Measurements from ENCODE around the gene PUS1.

DNA sequence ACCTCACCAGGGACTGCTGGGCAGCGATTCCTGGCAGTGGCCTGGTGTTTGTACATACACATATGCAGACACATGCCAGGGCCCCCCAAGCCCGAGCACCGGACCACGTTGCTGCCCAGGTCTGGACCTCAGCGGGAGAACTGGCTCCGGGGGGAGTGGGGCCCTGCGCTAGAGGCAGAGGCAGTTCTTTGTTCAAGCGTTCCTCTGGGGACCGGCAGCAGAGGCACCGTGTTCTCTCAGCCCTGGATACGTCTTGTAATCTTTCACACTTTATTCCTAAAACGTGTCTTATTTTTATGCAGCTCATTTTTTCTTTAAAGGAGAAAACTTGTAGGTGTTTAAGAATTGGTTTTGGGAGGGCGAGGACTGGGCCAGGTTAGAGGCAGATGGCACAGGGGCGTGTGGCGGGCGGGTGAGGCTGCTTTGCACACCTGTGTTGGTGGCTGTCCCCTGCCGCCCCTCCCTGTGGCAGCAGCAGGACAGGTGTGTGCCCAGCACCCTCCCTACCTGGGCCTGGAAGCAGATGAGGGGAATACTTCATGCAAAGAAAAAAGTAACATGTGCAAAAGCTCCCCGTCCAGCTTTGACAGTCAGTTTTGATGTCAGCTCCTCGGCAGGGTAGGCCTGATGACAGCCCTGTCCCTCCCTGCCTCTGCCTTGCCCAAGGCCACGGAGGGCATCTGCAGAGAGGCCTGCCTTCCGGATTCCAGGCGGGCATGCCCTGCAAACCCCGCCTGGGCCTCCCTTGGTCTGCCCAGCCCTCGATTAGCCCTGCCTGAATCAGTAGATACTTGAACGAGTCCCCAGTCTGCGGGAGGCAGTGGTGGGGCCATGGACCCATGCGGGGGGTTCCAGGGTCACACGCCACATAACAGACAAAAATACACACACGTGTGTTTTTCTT lies 7.0 kb upstream of the PUS1 start:
- TF ChIP-seq, protein P1, sequence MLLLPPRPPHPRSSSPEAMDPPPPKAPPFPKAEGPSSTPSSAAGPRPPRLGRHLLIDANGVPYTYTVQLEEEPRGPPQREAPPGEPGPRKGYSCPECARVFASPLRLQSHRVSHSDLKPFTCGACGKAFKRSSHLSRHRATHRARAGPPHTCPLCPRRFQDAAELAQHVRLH (tag by site-specific recombination; IDR thresholded peaks at IDR 0.05) = no peak
- TF ChIP-seq, protein P2, sequence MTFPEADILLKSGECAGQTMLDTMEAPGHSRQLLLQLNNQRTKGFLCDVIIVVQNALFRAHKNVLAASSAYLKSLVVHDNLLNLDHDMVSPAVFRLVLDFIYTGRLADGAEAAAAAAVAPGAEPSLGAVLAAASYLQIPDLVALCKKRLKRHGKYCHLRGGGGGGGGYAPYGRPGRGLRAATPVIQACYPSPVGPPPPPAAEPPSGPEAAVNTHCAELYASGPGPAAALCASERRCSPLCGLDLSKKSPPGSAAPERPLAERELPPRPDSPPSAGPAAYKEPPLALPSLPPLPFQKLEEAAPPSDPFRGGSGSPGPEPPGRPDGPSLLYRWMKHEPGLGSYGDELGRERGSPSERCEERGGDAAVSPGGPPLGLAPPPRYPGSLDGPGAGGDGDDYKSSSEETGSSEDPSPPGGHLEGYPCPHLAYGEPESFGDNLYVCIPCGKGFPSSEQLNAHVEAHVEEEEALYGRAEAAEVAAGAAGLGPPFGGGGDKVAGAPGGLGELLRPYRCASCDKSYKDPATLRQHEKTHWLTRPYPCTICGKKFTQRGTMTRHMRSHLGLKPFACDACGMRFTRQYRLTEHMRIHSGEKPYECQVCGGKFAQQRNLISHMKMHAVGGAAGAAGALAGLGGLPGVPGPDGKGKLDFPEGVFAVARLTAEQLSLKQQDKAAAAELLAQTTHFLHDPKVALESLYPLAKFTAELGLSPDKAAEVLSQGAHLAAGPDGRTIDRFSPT (tag by site-specific recombination; IDR thresholded peaks at IDR 0.05) = no peak
- TF ChIP-seq, protein P3, sequence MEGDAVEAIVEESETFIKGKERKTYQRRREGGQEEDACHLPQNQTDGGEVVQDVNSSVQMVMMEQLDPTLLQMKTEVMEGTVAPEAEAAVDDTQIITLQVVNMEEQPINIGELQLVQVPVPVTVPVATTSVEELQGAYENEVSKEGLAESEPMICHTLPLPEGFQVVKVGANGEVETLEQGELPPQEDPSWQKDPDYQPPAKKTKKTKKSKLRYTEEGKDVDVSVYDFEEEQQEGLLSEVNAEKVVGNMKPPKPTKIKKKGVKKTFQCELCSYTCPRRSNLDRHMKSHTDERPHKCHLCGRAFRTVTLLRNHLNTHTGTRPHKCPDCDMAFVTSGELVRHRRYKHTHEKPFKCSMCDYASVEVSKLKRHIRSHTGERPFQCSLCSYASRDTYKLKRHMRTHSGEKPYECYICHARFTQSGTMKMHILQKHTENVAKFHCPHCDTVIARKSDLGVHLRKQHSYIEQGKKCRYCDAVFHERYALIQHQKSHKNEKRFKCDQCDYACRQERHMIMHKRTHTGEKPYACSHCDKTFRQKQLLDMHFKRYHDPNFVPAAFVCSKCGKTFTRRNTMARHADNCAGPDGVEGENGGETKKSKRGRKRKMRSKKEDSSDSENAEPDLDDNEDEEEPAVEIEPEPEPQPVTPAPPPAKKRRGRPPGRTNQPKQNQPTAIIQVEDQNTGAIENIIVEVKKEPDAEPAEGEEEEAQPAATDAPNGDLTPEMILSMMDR (tag by site-specific recombination; IDR thresholded peaks at IDR 0.05) = no peak
- TF ChIP-seq, protein P4, sequence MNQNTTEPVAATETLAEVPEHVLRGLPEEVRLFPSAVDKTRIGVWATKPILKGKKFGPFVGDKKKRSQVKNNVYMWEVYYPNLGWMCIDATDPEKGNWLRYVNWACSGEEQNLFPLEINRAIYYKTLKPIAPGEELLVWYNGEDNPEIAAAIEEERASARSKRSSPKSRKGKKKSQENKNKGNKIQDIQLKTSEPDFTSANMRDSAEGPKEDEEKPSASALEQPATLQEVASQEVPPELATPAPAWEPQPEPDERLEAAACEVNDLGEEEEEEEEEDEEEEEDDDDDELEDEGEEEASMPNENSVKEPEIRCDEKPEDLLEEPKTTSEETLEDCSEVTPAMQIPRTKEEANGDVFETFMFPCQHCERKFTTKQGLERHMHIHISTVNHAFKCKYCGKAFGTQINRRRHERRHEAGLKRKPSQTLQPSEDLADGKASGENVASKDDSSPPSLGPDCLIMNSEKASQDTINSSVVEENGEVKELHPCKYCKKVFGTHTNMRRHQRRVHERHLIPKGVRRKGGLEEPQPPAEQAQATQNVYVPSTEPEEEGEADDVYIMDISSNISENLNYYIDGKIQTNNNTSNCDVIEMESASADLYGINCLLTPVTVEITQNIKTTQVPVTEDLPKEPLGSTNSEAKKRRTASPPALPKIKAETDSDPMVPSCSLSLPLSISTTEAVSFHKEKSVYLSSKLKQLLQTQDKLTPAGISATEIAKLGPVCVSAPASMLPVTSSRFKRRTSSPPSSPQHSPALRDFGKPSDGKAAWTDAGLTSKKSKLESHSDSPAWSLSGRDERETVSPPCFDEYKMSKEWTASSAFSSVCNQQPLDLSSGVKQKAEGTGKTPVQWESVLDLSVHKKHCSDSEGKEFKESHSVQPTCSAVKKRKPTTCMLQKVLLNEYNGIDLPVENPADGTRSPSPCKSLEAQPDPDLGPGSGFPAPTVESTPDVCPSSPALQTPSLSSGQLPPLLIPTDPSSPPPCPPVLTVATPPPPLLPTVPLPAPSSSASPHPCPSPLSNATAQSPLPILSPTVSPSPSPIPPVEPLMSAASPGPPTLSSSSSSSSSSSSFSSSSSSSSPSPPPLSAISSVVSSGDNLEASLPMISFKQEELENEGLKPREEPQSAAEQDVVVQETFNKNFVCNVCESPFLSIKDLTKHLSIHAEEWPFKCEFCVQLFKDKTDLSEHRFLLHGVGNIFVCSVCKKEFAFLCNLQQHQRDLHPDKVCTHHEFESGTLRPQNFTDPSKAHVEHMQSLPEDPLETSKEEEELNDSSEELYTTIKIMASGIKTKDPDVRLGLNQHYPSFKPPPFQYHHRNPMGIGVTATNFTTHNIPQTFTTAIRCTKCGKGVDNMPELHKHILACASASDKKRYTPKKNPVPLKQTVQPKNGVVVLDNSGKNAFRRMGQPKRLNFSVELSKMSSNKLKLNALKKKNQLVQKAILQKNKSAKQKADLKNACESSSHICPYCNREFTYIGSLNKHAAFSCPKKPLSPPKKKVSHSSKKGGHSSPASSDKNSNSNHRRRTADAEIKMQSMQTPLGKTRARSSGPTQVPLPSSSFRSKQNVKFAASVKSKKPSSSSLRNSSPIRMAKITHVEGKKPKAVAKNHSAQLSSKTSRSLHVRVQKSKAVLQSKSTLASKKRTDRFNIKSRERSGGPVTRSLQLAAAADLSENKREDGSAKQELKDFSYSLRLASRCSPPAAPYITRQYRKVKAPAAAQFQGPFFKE (tag by site-specific recombination; IDR thresholded peaks at IDR 0.05; ENCODE audit: borderline replicate concordance) = no peak
- TF ChIP-seq, protein P5, sequence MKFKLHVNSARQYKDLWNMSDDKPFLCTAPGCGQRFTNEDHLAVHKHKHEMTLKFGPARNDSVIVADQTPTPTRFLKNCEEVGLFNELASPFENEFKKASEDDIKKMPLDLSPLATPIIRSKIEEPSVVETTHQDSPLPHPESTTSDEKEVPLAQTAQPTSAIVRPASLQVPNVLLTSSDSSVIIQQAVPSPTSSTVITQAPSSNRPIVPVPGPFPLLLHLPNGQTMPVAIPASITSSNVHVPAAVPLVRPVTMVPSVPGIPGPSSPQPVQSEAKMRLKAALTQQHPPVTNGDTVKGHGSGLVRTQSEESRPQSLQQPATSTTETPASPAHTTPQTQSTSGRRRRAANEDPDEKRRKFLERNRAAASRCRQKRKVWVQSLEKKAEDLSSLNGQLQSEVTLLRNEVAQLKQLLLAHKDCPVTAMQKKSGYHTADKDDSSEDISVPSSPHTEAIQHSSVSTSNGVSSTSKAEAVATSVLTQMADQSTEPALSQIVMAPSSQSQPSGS (tag by site-specific recombination; IDR thresholded peaks at IDR 0.05; ENCODE audit: low read depth) = no peak
- TF ChIP-seq ZNF174 (tag by site-specific recombination; IDR thresholded peaks at IDR 0.05) (no peak), ZSCAN30 (tag by site-specific recombination; IDR thresholded peaks at IDR 0.05) (no peak)

Measured in HEK293 (cell line).